ENCODE data around the gene NBEAL2.
"Not testable (repeated sequence)": the region's sequence is repeated elsewhere in the genome, so short reads cannot be mapped to it uniquely, and the experiment has no call there.

NBEAL2 gene

GRCh38 chr3:46960835-46961234, 18.6 kb upstream of the NBEAL2 start:
- DNase-seq (ENCODE audit: low read depth in 2 of 3, low spot score in 2 of 3), result no peak

- no peak for DNase-seq (ENCODE audit: low read depth in 2 of 3, low spot score in 2 of 3)
Measured at GRCh38 chr3:46962427-46962826, 17.0 kb upstream of the NBEAL2 start.

DNA sequence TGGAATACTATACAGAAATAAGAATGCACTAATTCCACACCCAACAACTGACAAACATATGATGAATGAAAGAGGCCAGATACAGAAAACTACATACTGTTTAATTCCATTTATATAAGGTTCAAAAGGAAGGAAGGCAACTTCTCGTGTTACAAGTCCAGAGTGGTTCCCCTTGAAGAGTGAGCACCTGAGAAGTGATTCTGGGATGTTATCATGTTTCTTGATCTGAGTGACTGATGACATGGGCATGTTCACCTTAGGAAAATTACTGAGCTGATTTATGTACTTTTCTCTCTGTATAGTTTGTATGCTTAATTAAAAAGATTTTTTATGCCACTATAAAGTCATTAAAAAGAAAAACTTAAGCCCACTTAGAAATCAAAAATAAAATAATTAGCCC, 16.5 kb upstream of the NBEAL2 start:
- no peak for DNase-seq (ENCODE audit: low read depth in 2 of 3, low spot score in 2 of 3)

DNA sequence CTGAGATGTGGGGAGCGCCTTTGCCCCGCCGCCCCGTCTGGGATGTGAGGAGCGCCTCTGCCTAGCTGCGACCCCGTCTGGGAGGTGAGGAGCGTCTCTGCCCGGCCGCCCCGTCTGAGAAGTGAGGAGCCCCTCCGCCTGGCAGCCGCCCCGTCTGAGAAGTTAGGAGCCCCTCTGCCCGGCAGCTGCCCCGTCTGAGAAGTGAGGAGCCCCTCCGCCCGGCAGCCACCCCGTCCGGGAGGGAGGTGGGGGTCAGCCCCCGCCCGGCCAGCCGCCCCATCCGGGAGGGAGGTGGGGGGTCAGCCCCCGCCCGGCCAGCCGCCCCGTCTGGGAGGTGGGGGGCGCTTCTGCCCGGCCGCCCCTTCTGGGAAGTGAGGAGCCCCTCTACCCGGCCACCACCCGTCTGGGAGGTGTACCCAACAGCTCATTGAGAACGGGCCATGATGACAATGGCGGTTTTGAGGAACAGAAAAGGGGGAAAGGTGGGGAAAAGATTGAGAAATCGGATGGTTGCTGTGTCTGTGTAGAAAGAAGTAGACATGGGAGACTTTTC, 15.4 kb upstream of the NBEAL2 start:
- DNase-seq (ENCODE audit: low read depth in 2 of 3, low spot score in 2 of 3), result not testable (repeated sequence)

DNA sequence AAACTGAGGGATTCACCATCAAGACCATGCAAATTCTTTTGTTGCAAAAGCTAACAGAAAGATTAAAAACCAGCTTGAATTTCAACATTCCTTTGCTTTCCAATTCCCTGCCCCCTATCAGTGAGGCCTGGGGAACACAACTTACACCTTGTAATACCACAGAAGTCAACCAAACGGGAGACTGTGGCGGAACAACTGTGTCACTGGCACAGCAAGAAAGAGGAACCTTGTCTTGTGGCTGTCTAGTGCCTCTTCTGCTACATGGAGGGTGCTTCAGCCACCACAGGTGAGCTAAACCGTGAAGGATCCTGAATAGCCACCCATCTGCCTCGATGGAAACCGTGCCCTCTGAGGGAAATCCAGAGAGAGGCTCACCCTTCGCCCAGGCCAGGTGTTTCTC, 14.3 kb upstream of the NBEAL2 start:
- DNase-seq (ENCODE audit: low read depth in 2 of 3, low spot score in 2 of 3), result no peak

- no peak for DNase-seq (ENCODE audit: low read depth in 2 of 3, low spot score in 2 of 3)
Measured at GRCh38 chr3:46966811-46967210, 12.7 kb upstream of the NBEAL2 start.

GRCh38 chr3:46968783-46969428, 10.6 kb upstream of the NBEAL2 start:
- DNase-seq (ENCODE audit: low read depth in 2 of 3, low spot score in 2 of 3), result no peak

GRCh38 chr3:46970391-46971091, 8.9 kb upstream of the NBEAL2 start:
- no peak for DNase-seq (ENCODE audit: low read depth in 2 of 3, low spot score in 2 of 3)

DNA sequence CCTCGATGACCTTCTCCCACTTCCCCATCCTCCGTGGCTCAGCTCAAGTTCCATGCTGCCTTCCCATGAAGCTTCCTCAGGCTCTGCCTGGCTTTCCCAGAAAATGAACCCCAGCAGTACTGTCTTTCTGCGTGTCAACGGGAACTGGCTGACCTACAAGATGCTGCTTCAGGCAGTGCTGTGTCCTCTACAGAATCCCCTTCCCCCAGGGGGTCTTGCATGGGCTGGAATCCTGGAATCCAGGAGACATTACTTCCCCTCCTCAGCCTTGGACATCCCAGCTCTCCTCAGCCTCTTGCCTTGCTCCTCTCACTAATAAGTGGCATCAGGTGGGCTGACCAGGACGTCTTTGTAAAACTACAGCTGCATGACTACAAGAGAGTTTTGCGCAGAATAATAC, 8.3 kb upstream of the NBEAL2 start:
- no peak for DNase-seq (ENCODE audit: low read depth in 2 of 3, low spot score in 2 of 3)

GRCh38 chr3:46971742-46972141, 7.7 kb upstream of the NBEAL2 start:
- DNase-seq (ENCODE audit: low read depth in 2 of 3, low spot score in 2 of 3), result no peak

- DNase-seq (ENCODE audit: low read depth in 2 of 3, low spot score in 2 of 3), result no peak
Measured at GRCh38 chr3:46972396-46972795, 7.1 kb upstream of the NBEAL2 start.

- DNase-seq (ENCODE audit: low read depth in 2 of 3, low spot score in 2 of 3), result no peak
Measured at GRCh38 chr3:46974421-46975171, 4.9 kb upstream of the NBEAL2 start.

- peak; percentile 76 to 83 (median 82) for DNase-seq (ENCODE audit: low read depth in 2 of 3, low spot score in 2 of 3)
Measured at GRCh38 chr3:46976326-46977190, 2.9 kb upstream of the NBEAL2 start, which contains the start of gene CCDC12. Gene CCDC12, minus strand, starts transcription at chr3:46976745. Its CDS starts 13 bp downstream, at chr3:46976732.

- no peak for DNase-seq (ENCODE audit: low read depth in 2 of 3, low spot score in 2 of 3)
Measured at GRCh38 chr3:46977811-46978195, 1.7 kb upstream of the NBEAL2 start.

GRCh38 chr3:46978381-46978780, 1.1 kb upstream of the NBEAL2 start:
- no peak for DNase-seq (ENCODE audit: low read depth in 2 of 3, low spot score in 2 of 3)

DNA sequence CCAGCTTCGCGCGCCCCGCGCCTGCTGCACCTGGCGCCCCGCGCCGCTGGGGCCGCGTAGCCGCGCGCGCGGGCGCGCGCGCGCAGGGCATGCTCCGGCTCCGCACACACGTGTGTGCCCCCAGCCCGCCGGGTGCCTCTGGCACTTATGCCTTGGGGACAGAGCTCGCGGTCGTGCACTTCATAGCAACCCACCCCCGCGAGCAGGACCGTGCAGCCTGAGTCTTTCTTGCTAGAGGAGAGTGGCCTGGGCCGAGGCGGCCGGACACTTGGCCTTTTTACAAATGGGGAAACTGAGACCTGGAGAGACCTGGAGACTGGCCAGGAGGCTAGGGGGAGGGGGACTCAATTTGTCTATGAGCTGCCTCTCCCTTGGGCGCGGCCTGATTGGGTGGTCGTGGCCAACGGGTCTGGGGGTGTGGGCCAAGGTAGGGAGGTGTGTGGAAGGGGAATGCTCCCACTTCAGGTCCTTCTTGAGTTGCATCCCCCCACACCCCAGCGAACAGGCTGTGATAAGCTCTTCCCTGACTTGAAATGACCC, 562 bp downstream of the NBEAL2 start:
- no peak for DNase-seq (ENCODE audit: low read depth in 2 of 3, low spot score in 2 of 3)

GRCh38 chr3:46981932-46982471, 2.5 kb downstream of the NBEAL2 start:
- no peak for DNase-seq (ENCODE audit: low read depth in 2 of 3, low spot score in 2 of 3)

GRCh38 chr3:46982546-46982945, 3.1 kb downstream of the NBEAL2 start:
- no peak for DNase-seq (ENCODE audit: low read depth in 2 of 3, low spot score in 2 of 3)

DNA sequence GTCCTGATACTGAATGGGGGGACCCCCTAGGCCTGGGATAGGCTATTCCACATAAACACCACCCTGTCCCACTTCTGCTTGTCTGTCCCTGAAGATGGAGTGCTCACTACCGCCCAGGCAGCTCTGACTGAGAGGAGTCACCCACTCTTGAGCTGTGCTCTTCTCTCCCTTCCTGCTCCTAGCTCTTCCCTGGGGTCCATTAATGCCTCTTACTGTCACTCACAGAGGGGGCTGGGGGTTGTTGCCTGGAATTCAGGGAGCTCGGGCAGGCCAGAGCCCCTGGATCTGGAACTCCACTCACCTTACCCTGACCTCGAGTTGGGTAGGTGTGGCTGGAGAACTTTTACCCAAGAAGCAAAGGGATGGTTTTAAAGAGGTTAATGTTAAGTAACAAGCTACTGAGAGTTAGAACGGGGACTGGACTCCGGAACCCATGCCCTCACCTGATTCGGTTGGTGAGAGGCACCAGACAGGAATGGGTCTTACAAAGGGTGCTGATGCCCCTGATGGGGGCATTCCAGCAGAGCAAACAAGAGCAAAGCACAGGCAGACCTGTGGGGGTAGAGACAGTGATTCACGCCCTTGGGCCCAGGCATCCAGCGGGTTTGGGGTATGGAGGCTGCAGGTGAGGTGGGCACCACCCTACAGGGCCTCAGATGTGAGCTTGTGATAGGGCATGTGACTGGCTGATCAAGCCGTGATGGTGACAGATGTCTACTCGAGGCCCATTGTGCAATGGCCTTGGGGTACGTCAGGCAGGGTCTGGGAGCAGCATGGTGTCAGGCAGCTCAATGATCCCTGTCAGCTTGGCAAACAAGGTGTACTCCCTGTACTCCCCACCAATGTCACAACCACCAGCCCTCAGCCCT, 5.4 kb downstream of the NBEAL2 start:
- no peak for DNase-seq (ENCODE audit: low read depth in 2 of 3, low spot score in 2 of 3)

All from activated CD8-positive, alpha-beta memory T cell treated with anti-CD3 and anti-CD28 coated beads for 48 hours (primary cell).